ENCODE data around the gene MTRF1. TPM values are rescaled to one million over a fixed set of nuclear protein-coding genes. Genes with fewer than 3 reads are reported as not detected.

MTRF1 gene
- total and polyA plus RNA-seq, 2 of the 8 experiments (the other 6 are each of a cell fraction or from before 2014, with no cell fraction given), result 8.0 to 19.2 TPM

- CTCF ChIA-PET (ENCODE audit: partially characterized antibody), result no interaction called here
- Histone ChIP-seq H3K4me2 (ENCODE audit: insufficient read depth in 1 of 2, low read depth in 2 of 2, low read length in 2 of 2) (no peak overlapping the region), H3K27me3 (replicated peaks in 1 of 4; ENCODE audit: control insufficient read depth in 3 of 4, extremely low read depth in 1 of 4, insufficient read depth in 3 of 4, low read length in 3 of 4) (no peaks in the 10 kb centered on the region), H2AFZ (ENCODE audit: low read length) (no peak overlapping the region), H2BK120ac (replicated peaks; ENCODE audit: low read depth, low read length) (no peak overlapping the region), H3K18ac (ENCODE audit: extremely low read depth, low read length) (no peak overlapping the region), H3K56ac (replicated peaks; ENCODE audit: insufficient read length, low read depth, low read length) (no peak overlapping the region), H3K9me3 (ENCODE audit: insufficient read depth in 2 of 2, low read depth in 1 of 2, low read length in 1 of 2) (no peaks in the 10 kb centered on the region), H3K9ac (replicated peaks in 1 of 4; ENCODE audit: extremely low read depth in 1 of 4, low read depth in 3 of 4, low read length in 3 of 4) (no peak overlapping the region), H3K4ac (replicated peaks; ENCODE audit: insufficient read length, low read depth, low read length) (no peak overlapping the region), H3K14ac (ENCODE audit: insufficient read length) (no peak overlapping the region), H4K8ac (ENCODE audit: extremely low read depth, insufficient read depth, low read length) (no peak overlapping the region), H4K5ac (ENCODE audit: insufficient read length, low read depth, low read length) (no peak overlapping the region), H2AK5ac (ENCODE audit: low read depth, low read length) (no peak overlapping the region), H3K4me3 (ENCODE audit: extremely low read depth in 1 of 4, insufficient read depth in 2 of 4, low read depth in 3 of 4, low read length in 4 of 4) (no peak overlapping the region), H2BK5ac (ENCODE audit: low read depth, low read length) (no peak overlapping the region), H3K4me1 (replicated peaks in 1 of 4; ENCODE audit: control insufficient read depth in 3 of 4, insufficient read depth in 4 of 4, low read length in 3 of 4) (no peaks in the 10 kb centered on the region), H2BK15ac (ENCODE audit: low read length) (no peak overlapping the region), H2BK20ac (ENCODE audit: low read length) (no peak overlapping the region), H3K27ac (ENCODE audit: low read depth, low read length) (no peak overlapping the region), H3K23me2 (ENCODE audit: low read depth, low read length) (no peaks in the 10 kb centered on the region; the same call in 1 of the 2 replicates), H3K79me1 (ENCODE audit: low read depth, low read length) (no peaks in the 10 kb centered on the region), H3K79me2 (ENCODE audit: control insufficient read depth in 1 of 2, insufficient read depth in 2 of 2, low read length in 2 of 2) (no peaks in the 10 kb centered on the region), H4K20me1 (replicated peaks in 1 of 2; ENCODE audit: control insufficient read depth in 1 of 2, insufficient read depth in 2 of 2, low read length in 2 of 2) (no peaks in the 10 kb centered on the region), H4K91ac (replicated peaks; ENCODE audit: insufficient read length, low read length) (no peak overlapping the region), H2BK12ac (ENCODE audit: low read depth, low read length) (no peak overlapping the region), H3K23ac (ENCODE audit: insufficient read length) (no peak overlapping the region), H3K36me3 (ENCODE audit: control insufficient read depth in 2 of 4, insufficient read depth in 4 of 4, low read length in 3 of 4) (peaks cover 0 to 3% (median 0%) of the 10 kb centered on the region in 4 experiments; a peak in 2 of 8 replicates)
- 89% methylated on average over 7 of the region's 7 CpGs; no CpG with 5 or more reads in 1 of the 2 experiments for WGBS, 2 experiments (ENCODE audit: extremely low coverage in 1 of 2, insufficient coverage in 1 of 2, insufficient read length in 1 of 2, insufficient replicate concordance in 2 of 2, low coverage in 1 of 2, low lambda C conversion rate in 2 of 2, missing lambda C conversion rate in 1 of 2)
- POLR2A ChIA-PET (ENCODE audit: partially characterized antibody), result no interaction called here
- FAIRE-seq (no peak), DNase-seq (ENCODE audit: low read depth in 1 of 2, low spot score in 2 of 2) (no peak)
- TF ChIP-seq TAF1 (IDR thresholded peaks at IDR 0.05; ENCODE audit: low read depth, low read length) (no peak), GABPA (IDR thresholded peaks at IDR 0.05; ENCODE audit: borderline replicate concordance, insufficient read depth, low read length) (no peak), FOSL1 (IDR thresholded peaks at IDR 0.05; ENCODE audit: insufficient read depth, low read depth, low read length) (no peak), SIRT6 (IDR thresholded peaks at IDR 0.05; ENCODE audit: low read length) (no peak), HDAC6 (IDR thresholded peaks at IDR 0.05; ENCODE audit: low read depth, low read length) (no peak), MAFK (IDR thresholded peaks at IDR 0.05; ENCODE audit: low read depth, low read length) (no peak), HDAC2 (IDR thresholded peaks at IDR 0.05; ENCODE audit: borderline replicate concordance in 1 of 2, low read depth in 2 of 2, low read length in 2 of 2) (no peak), EGR1 (IDR thresholded peaks at IDR 0.05; ENCODE audit: borderline replicate concordance, low read depth, low read length) (no peak), EP300 (IDR thresholded peaks at IDR 0.05; ENCODE audit: borderline replicate concordance in 1 of 2, low read depth in 2 of 2, low read length in 2 of 2) (no peak), YY1 (IDR thresholded peaks at IDR 0.05; ENCODE audit: low read depth, low read length) (no peak), NRF1 (IDR thresholded peaks at IDR 0.05; ENCODE audit: low read depth, low read length) (no peak), ZNF274 (IDR thresholded peaks at IDR 0.05; ENCODE audit: borderline replicate concordance, extremely low read depth, low read length) (no peak)
Observed at GRCh38 chr13:41224113-41225110, 39.0 kb downstream of the MTRF1 start.

Data from H1 (cell line).